Measurements from ENCODE around the gene KCNJ9. TPM values are rescaled to one million over a fixed set of nuclear protein-coding genes. Genes with fewer than 3 reads are reported as not detected.

The KCNJ9 gene
- total and polyA plus RNA-seq, 2 experiments from 2014 or later = 0.24 to 0.34 TPM

DNA sequence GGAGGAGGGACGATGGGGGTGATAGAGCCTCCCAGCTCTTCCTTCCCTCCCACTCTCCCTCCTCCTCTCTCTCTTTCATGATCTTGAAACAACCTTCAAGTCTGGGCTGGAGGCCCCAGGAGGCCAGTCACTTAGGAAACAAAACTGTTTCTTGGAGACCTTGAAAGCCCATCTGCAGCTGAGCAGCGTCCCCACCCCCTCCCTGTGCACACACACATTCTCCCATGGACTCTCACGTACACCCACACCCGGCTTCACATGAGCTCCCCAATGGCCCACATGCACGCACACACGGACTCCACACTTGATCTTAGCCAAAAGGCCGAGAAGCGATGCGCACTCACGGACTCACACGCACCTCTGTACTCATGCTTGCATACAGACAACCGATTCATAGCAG lies 31.0 kb downstream of the KCNJ9 start:
- Histone ChIP-seq H3K4me3 (no peak overlapping the region), H4K20me1 (replicated peaks; ENCODE audit: insufficient read depth) (no peaks in the 10 kb centered on the region), H3K27me3 (ENCODE audit: insufficient read depth) (no peaks in the 10 kb centered on the region), H2AFZ (no peak overlapping the region), H3K4me1 (ENCODE audit: insufficient read depth) (peaks cover 51% of the 10 kb centered on the region), H3K4me2 (no peak overlapping the region), H3K9me2 (ENCODE audit: insufficient read depth) (peaks cover 6% of the 10 kb centered on the region), H3K36me3 (ENCODE audit: insufficient read depth) (no peaks in the 10 kb centered on the region), H3F3A (replicated peaks; ENCODE audit: low read depth) (no peaks in the 10 kb centered on the region), H3K79me2 (replicated peaks; ENCODE audit: insufficient read depth) (peaks cover 4% of the 10 kb centered on the region; the same call in 1 of the 2 replicates), H3K27ac (ENCODE audit: low read depth) (no peak overlapping the region)
- H3K9me3 Mint-ChIP-seq = no peaks in the 10 kb centered on the region
- ATAC-seq (no peak), DNase-seq (ENCODE audit: low spot score) (no peak)
- TF ChIP-seq EZH2phosphoT487 (IDR thresholded peaks at IDR 0.05; ENCODE audit: unreplicated experiment) (no peak), POLR2AphosphoS5 (IDR thresholded peaks at IDR 0.05; ENCODE audit: low read depth) (no peak), JUNB (IDR thresholded peaks at IDR 0.05; ENCODE audit: unreplicated experiment) (no peak), STAT1 (IDR thresholded peaks at IDR 0.05; ENCODE audit: unreplicated experiment) (no peak), ZNF114 (CRISPR knock-in tag; IDR thresholded peaks at IDR 0.05) (no peak), NANOG (IDR thresholded peaks at IDR 0.05; ENCODE audit: borderline replicate concordance) (no peak), CREB1 (CRISPR knock-in tag; IDR thresholded peaks at IDR 0.05; ENCODE audit: low read depth) (no peak), ZNF331 (CRISPR knock-in tag; IDR thresholded peaks at IDR 0.05; ENCODE audit: low read depth) (no peak), EZH2 (IDR thresholded peaks at IDR 0.05; ENCODE audit: low read depth, unreplicated experiment) (no peak)
- TF ChIP-seq, protein P1, sequence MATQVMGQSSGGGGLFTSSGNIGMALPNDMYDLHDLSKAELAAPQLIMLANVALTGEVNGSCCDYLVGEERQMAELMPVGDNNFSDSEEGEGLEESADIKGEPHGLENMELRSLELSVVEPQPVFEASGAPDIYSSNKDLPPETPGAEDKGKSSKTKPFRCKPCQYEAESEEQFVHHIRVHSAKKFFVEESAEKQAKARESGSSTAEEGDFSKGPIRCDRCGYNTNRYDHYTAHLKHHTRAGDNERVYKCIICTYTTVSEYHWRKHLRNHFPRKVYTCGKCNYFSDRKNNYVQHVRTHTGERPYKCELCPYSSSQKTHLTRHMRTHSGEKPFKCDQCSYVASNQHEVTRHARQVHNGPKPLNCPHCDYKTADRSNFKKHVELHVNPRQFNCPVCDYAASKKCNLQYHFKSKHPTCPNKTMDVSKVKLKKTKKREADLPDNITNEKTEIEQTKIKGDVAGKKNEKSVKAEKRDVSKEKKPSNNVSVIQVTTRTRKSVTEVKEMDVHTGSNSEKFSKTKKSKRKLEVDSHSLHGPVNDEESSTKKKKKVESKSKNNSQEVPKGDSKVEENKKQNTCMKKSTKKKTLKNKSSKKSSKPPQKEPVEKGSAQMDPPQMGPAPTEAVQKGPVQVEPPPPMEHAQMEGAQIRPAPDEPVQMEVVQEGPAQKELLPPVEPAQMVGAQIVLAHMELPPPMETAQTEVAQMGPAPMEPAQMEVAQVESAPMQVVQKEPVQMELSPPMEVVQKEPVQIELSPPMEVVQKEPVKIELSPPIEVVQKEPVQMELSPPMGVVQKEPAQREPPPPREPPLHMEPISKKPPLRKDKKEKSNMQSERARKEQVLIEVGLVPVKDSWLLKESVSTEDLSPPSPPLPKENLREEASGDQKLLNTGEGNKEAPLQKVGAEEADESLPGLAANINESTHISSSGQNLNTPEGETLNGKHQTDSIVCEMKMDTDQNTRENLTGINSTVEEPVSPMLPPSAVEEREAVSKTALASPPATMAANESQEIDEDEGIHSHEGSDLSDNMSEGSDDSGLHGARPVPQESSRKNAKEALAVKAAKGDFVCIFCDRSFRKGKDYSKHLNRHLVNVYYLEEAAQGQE (IDR thresholded peaks at IDR 0.05; ENCODE audit: unreplicated experiment) = no peak
- TF ChIP-seq, protein P2, sequence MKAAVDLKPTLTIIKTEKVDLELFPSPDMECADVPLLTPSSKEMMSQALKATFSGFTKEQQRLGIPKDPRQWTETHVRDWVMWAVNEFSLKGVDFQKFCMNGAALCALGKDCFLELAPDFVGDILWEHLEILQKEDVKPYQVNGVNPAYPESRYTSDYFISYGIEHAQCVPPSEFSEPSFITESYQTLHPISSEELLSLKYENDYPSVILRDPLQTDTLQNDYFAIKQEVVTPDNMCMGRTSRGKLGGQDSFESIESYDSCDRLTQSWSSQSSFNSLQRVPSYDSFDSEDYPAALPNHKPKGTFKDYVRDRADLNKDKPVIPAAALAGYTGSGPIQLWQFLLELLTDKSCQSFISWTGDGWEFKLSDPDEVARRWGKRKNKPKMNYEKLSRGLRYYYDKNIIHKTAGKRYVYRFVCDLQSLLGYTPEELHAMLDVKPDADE (IDR thresholded peaks at IDR 0.05) = no peak
- TF ChIP-seq, protein P3, sequence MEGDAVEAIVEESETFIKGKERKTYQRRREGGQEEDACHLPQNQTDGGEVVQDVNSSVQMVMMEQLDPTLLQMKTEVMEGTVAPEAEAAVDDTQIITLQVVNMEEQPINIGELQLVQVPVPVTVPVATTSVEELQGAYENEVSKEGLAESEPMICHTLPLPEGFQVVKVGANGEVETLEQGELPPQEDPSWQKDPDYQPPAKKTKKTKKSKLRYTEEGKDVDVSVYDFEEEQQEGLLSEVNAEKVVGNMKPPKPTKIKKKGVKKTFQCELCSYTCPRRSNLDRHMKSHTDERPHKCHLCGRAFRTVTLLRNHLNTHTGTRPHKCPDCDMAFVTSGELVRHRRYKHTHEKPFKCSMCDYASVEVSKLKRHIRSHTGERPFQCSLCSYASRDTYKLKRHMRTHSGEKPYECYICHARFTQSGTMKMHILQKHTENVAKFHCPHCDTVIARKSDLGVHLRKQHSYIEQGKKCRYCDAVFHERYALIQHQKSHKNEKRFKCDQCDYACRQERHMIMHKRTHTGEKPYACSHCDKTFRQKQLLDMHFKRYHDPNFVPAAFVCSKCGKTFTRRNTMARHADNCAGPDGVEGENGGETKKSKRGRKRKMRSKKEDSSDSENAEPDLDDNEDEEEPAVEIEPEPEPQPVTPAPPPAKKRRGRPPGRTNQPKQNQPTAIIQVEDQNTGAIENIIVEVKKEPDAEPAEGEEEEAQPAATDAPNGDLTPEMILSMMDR (conservative IDR thresholded peaks at IDR 0.05; ENCODE audit: low read depth in 2 of 2) = no peak
- TF ChIP-seq, protein P4, sequence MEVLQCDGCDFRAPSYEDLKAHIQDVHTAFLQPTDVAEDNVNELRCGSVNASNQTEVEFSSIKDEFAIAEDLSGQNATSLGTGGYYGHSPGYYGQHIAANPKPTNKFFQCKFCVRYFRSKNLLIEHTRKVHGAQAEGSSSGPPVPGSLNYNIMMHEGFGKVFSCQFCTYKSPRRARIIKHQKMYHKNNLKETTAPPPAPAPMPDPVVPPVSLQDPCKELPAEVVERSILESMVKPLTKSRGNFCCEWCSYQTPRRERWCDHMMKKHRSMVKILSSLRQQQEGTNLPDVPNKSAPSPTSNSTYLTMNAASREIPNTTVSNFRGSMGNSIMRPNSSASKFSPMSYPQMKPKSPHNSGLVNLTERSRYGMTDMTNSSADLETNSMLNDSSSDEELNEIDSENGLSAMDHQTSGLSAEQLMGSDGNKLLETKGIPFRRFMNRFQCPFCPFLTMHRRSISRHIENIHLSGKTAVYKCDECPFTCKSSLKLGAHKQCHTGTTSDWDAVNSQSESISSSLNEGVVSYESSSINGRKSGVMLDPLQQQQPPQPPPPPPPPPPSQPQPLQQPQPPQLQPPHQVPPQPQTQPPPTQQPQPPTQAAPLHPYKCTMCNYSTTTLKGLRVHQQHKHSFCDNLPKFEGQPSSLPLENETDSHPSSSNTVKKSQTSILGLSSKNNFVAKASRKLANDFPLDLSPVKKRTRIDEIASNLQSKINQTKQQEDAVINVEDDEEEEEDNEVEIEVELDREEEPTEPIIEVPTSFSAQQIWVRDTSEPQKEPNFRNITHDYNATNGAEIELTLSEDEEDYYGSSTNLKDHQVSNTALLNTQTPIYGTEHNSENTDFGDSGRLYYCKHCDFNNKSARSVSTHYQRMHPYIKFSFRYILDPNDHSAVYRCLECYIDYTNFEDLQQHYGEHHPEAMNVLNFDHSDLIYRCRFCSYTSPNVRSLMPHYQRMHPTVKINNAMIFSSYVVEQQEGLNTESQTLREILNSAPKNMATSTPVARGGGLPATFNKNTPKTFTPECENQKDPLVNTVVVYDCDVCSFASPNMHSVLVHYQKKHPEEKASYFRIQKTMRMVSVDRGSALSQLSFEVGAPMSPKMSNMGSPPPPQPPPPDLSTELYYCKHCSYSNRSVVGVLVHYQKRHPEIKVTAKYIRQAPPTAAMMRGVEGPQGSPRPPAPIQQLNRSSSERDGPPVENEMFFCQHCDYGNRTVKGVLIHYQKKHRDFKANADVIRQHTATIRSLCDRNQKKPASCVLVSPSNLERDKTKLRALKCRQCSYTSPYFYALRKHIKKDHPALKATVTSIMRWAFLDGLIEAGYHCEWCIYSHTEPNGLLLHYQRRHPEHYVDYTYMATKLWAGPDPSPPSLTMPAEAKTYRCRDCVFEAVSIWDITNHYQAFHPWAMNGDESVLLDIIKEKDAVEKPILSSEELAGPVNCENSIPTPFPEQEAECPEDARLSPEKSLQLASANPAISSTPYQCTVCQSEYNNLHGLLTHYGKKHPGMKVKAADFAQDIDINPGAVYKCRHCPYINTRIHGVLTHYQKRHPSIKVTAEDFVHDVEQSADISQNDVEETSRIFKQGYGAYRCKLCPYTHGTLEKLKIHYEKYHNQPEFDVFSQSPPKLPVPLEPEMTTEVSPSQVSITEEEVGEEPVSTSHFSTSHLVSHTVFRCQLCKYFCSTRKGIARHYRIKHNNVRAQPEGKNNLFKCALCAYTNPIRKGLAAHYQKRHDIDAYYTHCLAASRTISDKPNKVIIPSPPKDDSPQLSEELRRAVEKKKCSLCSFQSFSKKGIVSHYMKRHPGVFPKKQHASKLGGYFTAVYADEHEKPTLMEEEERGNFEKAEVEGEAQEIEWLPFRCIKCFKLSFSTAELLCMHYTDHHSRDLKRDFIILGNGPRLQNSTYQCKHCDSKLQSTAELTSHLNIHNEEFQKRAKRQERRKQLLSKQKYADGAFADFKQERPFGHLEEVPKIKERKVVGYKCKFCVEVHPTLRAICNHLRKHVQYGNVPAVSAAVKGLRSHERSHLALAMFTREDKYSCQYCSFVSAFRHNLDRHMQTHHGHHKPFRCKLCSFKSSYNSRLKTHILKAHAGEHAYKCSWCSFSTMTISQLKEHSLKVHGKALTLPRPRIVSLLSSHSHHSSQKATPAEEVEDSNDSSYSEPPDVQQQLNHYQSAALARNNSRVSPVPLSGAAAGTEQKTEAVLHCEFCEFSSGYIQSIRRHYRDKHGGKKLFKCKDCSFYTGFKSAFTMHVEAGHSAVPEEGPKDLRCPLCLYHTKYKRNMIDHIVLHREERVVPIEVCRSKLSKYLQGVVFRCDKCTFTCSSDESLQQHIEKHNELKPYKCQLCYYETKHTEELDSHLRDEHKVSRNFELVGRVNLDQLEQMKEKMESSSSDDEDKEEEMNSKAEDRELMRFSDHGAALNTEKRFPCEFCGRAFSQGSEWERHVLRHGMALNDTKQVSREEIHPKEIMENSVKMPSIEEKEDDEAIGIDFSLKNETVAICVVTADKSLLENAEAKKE (CRISPR knock-in tag; IDR thresholded peaks at IDR 0.05) = no peak
- H3K4me1 Mint-ChIP-seq = peaks cover 71% of the 10 kb centered on the region
- H3K27ac Mint-ChIP-seq = no peak overlapping the region
- no peaks in the 10 kb centered on the region for H3K36me3 Mint-ChIP-seq (ENCODE audit: low read depth)
- H3K27me3 Mint-ChIP-seq (ENCODE audit: insufficient read depth, low read depth, poor library complexity) = peaks cover 20% of the 10 kb centered on the region
- H3K4me3 Mint-ChIP-seq = no peak overlapping the region
